OCI-LY3 (cell line): ENCODE measurements around the gene SLC36A1.

Source experiments
- EZH2phosphoT487 ChIP-seq: fragments of 200-600 bp; shearing (Covaris generic); IDR thresholded peaks from 2 replicates; pipeline ENCODE4 v1.6.1; 2018; ENCODE audit warnings: antibody characterized with exemption, mixed run types, low read depth
- TF ChIP-seq, protein P1 (sequence below): fragments of 200-600, 300-600 bp; sonication (generic); IDR thresholded peaks from 2 replicates; pipeline ENCODE4 v1.5.1; 2014; ENCODE audit warnings: antibody characterized with exemption, low read length, low read depth

GRCh38 chr5:151483647-151484046, 36.2 kb downstream of the SLC36A1 start:
- TF ChIP-seq, protein P1, sequence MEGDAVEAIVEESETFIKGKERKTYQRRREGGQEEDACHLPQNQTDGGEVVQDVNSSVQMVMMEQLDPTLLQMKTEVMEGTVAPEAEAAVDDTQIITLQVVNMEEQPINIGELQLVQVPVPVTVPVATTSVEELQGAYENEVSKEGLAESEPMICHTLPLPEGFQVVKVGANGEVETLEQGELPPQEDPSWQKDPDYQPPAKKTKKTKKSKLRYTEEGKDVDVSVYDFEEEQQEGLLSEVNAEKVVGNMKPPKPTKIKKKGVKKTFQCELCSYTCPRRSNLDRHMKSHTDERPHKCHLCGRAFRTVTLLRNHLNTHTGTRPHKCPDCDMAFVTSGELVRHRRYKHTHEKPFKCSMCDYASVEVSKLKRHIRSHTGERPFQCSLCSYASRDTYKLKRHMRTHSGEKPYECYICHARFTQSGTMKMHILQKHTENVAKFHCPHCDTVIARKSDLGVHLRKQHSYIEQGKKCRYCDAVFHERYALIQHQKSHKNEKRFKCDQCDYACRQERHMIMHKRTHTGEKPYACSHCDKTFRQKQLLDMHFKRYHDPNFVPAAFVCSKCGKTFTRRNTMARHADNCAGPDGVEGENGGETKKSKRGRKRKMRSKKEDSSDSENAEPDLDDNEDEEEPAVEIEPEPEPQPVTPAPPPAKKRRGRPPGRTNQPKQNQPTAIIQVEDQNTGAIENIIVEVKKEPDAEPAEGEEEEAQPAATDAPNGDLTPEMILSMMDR = no peak
- TF ChIP-seq EZH2phosphoT487 = no peak
